ENCODE results near the gene MGAT5. TPM values are rescaled to one million over a fixed set of nuclear protein-coding genes. Genes with fewer than 3 reads are reported as not detected.
A peak's percentile ranks its signal among the peaks of the same experiment; 100 is the strongest.

Gene MGAT5, protein sequence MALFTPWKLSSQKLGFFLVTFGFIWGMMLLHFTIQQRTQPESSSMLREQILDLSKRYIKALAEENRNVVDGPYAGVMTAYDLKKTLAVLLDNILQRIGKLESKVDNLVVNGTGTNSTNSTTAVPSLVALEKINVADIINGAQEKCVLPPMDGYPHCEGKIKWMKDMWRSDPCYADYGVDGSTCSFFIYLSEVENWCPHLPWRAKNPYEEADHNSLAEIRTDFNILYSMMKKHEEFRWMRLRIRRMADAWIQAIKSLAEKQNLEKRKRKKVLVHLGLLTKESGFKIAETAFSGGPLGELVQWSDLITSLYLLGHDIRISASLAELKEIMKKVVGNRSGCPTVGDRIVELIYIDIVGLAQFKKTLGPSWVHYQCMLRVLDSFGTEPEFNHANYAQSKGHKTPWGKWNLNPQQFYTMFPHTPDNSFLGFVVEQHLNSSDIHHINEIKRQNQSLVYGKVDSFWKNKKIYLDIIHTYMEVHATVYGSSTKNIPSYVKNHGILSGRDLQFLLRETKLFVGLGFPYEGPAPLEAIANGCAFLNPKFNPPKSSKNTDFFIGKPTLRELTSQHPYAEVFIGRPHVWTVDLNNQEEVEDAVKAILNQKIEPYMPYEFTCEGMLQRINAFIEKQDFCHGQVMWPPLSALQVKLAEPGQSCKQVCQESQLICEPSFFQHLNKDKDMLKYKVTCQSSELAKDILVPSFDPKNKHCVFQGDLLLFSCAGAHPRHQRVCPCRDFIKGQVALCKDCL
- total RNA-seq = 98.7 TPM
- long read RNA-seq, partial matches to known transcripts = 1 of 134 reads
- long read RNA-seq, other reads (novel, unspliced or antisense) = 133 of 134 reads

DNA sequence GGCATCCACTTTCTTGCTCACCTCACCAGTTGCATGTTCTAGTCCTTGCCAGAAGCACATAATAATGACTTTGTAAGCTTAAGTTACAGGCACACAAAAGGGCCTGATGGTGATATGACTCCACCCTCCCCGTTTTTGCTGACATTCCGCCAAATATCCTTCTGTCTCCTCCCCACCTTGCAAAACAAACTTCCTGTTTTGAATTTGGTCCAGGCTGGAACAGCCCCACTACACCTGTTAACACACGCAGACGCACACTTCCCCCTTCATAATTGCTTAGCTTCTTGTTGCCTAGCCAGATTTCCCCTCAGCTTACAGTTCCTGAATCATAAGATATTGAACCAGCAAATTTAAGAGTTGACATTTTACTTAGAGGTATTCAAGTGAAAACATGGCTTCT lies at the start of gene MGAT5:
MGAT5 (plus strand) TSS at position 269 of the 400 bp plus-strand sequence. CDS start 332 bp downstream, outside the sequence.
- H3K27me3 ChIP-seq (ENCODE audit: low read depth) = no peaks in the 10 kb centered on the region
- H3K9me3 ChIP-seq (replicated peaks) = no peaks in the 10 kb centered on the region
- H3K27ac ChIP-seq (replicated peaks) = peak within 1 kb of the TSS; percentile 39
- TF ChIP-seq, protein P1, sequence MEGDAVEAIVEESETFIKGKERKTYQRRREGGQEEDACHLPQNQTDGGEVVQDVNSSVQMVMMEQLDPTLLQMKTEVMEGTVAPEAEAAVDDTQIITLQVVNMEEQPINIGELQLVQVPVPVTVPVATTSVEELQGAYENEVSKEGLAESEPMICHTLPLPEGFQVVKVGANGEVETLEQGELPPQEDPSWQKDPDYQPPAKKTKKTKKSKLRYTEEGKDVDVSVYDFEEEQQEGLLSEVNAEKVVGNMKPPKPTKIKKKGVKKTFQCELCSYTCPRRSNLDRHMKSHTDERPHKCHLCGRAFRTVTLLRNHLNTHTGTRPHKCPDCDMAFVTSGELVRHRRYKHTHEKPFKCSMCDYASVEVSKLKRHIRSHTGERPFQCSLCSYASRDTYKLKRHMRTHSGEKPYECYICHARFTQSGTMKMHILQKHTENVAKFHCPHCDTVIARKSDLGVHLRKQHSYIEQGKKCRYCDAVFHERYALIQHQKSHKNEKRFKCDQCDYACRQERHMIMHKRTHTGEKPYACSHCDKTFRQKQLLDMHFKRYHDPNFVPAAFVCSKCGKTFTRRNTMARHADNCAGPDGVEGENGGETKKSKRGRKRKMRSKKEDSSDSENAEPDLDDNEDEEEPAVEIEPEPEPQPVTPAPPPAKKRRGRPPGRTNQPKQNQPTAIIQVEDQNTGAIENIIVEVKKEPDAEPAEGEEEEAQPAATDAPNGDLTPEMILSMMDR (IDR thresholded peaks at IDR 0.05; ENCODE audit: borderline replicate concordance) = no peak
- H3K36me3 ChIP-seq = peaks cover 7% of the 10 kb centered on the region
- no peak within 1 kb of the TSS for H3K4me3 ChIP-seq
- no peak for DNase-seq
- peaks cover 82% of the 10 kb centered on the region for H3K4me1 ChIP-seq
- intact Hi-C loops (cut with micrococcal nuclease) = no loop called here

DNA sequence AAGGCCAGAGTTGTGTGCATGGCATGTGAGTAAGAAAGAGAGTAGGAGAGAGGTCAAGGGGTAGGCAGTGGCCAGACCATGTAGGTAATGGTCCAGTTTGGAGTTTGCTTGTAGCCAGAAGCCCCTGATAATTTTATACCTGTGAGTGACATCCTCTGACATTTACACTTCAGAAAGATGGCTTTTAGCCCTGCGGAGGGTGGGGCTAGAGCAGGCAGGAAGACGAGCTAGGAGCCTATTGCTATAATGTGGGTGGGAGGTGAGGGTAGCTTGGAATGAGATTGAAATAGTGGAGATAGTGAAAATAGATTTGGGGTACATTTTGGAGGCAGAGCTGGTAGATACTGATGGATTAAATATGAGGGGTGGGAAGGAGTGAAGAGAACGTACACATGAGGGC lies 48.8 kb upstream of the MGAT5 start:
- no peak for DNase-seq
- intact Hi-C loops (cut with micrococcal nuclease) = loop anchor here (5.0 kb wide), 1 partner anchor 88 kb away; no protein-coding TSS in a partner anchor
- no peaks in the 10 kb centered on the region for H3K36me3 ChIP-seq
- H3K27me3 ChIP-seq (ENCODE audit: low read depth) = no peaks in the 10 kb centered on the region
- TF ChIP-seq, protein P1 (IDR thresholded peaks at IDR 0.05; ENCODE audit: borderline replicate concordance) = no peak
- peaks cover 88% of the 10 kb centered on the region for H3K4me1 ChIP-seq
- no peak overlapping the region for H3K4me3 ChIP-seq
- peak overlapping the region; percentile 24 for H3K27ac ChIP-seq (replicated peaks)
- H3K9me3 ChIP-seq (replicated peaks) = no peaks in the 10 kb centered on the region

DNA sequence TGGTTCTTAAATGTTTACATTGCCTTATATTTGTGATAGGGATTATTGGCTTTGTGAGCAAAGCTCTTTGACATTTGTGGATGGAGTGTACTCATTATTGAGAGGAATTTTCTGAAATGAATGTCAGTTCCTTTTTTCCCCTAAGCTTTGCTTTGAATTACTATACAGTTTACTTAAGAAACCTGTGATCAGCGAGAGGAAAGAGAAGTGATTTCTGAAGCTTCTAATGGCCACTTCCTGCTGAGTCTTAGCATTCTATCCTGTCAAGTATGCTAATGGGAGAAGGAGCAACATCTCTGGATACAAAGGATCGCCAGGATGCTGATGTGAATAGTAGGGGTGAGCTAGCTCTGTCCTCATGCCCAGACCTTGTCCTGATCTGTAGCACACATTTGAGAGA lies 47.8 kb upstream of the MGAT5 start:
- no peaks in the 10 kb centered on the region for H3K27me3 ChIP-seq (ENCODE audit: low read depth)
- no peaks in the 10 kb centered on the region for H3K9me3 ChIP-seq (replicated peaks)
- intact Hi-C loops (cut with micrococcal nuclease) = loop anchor here (5.0 kb wide), 1 partner anchor 89 kb away; no protein-coding TSS in a partner anchor
- TF ChIP-seq, protein P1 (IDR thresholded peaks at IDR 0.05; ENCODE audit: borderline replicate concordance) = no peak
- no peaks in the 10 kb centered on the region for H3K36me3 ChIP-seq
- no peak overlapping the region for H3K4me3 ChIP-seq
- H3K4me1 ChIP-seq = peaks cover 79% of the 10 kb centered on the region
- DNase-seq = no peak
- H3K27ac ChIP-seq (replicated peaks) = peak overlapping the region; percentile 64

DNA sequence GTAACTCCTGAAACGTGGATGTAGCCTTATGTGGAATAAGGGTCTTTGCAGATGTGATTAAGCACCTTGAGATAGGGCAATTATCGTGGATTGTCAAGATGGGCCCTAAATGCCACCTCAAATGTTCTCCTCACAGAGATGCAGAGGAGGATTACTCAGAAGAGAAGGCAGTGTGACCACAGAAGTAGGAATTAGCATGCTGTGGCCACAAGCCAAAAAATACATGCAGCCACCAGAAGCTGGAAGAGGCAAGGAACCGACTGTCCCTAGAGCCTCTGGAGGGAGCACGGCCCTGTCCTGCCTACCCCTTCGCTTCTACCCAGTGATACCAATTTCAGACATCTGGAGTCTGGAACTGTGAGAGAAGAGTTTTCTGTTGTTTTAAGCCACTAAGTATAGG lies 47.3 kb upstream of the MGAT5 start:
- Histone ChIP-seq H3K4me1 (peaks cover 74% of the 10 kb centered on the region), H3K36me3 (no peaks in the 10 kb centered on the region), H3K27me3 (ENCODE audit: low read depth) (no peaks in the 10 kb centered on the region), H3K4me3 (no peak overlapping the region), H3K27ac (replicated peaks) (peak overlapping the region; percentile 64), H3K9me3 (replicated peaks) (no peaks in the 10 kb centered on the region)
- TF ChIP-seq, protein P1 (IDR thresholded peaks at IDR 0.05; ENCODE audit: borderline replicate concordance) = no peak
- intact Hi-C loops (cut with micrococcal nuclease) = loop anchor here (5.0 kb wide), 1 partner anchor 89 kb away; no protein-coding TSS in a partner anchor
- peak; percentile 40 for DNase-seq

DNA sequence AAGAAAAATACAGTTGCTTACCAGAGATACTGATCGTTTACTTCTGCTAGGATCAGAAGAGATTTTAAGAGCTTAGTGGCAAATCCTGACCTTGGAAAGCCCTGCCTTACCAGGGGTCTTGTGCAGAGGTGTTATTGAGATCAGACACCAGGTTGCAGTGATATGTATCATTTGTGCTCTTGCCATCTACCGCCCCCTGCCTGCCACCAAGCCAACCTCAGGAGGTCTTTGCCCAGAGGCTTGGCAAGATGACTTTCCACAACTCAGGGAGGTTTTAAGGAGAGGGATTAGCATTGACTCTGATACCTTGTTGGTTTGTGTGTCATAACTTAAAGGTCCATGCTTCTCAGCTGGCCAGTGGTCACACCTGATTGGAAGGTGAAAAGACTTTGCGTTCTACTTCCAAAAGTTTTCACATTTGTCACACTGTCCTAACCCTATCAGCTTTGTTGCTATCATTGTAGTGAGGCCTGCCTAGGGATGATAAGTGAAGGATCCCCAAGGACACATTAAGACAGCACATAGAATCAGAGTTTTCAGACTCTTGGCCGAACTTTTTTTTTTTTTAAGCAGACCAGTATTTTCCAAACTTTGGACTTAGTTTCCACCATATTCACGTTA lies 46.2 kb upstream of the MGAT5 start:
- Histone ChIP-seq H3K27me3 (ENCODE audit: low read depth) (no peaks in the 10 kb centered on the region), H3K4me3 (no peak overlapping the region), H3K36me3 (no peaks in the 10 kb centered on the region), H3K9me3 (replicated peaks) (no peaks in the 10 kb centered on the region), H3K4me1 (peaks cover 66% of the 10 kb centered on the region), H3K27ac (replicated peaks) (peak overlapping the region; percentile 64)
- TF ChIP-seq, protein P1 (IDR thresholded peaks at IDR 0.05; ENCODE audit: borderline replicate concordance) = peak; percentile 75
- intact Hi-C loops (cut with micrococcal nuclease) = loop anchor here (5.0 kb wide), 1 partner anchor 90 kb away; no protein-coding TSS in a partner anchor
- DNase-seq = peak; percentile 45

Measured in left ventricle myocardium inferior (tissue), 1 donor.